IPS-18c (cell line): ENCODE measurements around the gene DET1.
"Not testable (repeated sequence)": the region's sequence is repeated elsewhere in the genome, so short reads cannot be mapped to it uniquely, and the experiment has no call there.

Source experiments
- H3K4me3 ChIP-seq: 2 replicates; pipeline ENCODE4 v1.7.0; 2013; ENCODE audit warnings: low read depth, mild to moderate bottlenecking, low read length, moderate library complexity; ENCODE audit not compliant: insufficient read depth
- H3K9me3 ChIP-seq: one replicate; pipeline ENCODE4 v1.6.1; 2013; ENCODE audit warnings: mild to moderate bottlenecking, low read length, moderate library complexity; ENCODE audit not compliant: control insufficient read depth, insufficient read depth

Gene DET1

GRCh38 chr15:88480981-88481380 is 65.5 kb downstream of the DET1 start:
- Histone ChIP-seq H3K9me3 (peaks cover 1% of the 10 kb centered on the region), H3K4me3 (no peak overlapping the region)

DNA sequence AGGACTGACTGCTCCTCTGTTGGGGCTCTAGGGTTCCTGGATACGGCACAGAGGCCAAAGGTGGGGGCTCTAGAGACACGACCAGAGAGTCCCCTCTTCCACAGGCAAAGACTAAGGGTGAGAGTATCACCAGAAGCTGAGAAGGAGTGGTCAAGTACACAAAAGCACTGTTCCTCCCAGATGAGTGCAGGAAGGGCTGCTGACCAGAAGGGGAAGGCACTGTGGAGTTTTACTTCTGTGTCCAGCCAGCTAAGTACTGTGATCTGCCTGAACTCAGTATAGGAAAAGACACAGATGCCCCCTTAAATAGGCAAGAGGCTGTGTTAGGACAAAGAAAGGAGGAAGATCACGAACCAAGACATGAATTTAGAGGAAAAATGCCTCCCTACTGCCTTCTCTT is 67.3 kb downstream of the DET1 start:
- H3K9me3 ChIP-seq = peaks cover 2% of the 10 kb centered on the region
- H3K4me3 ChIP-seq = no peak overlapping the region

GRCh38 chr15:88477904-88478303 is 68.6 kb downstream of the DET1 start:
- H3K4me3 ChIP-seq = no peak overlapping the region
- H3K9me3 ChIP-seq = peaks cover 2% of the 10 kb centered on the region

GRCh38 chr15:88477126-88477525 is 69.4 kb downstream of the DET1 start:
- Histone ChIP-seq H3K9me3 (peaks cover 2% of the 10 kb centered on the region), H3K4me3 (no peak overlapping the region)

- peaks cover 2% of the 10 kb centered on the region for H3K9me3 ChIP-seq
- no peak overlapping the region for H3K4me3 ChIP-seq
Measured at GRCh38 chr15:88476635-88477060, 69.8 kb downstream of the DET1 start.

- H3K9me3 ChIP-seq = not testable (repeated sequence)
Measured at GRCh38 chr15:88473661-88474293, 72.7 kb downstream of the DET1 start.

GRCh38 chr15:88472225-88472624 is 74.3 kb downstream of the DET1 start:
- Histone ChIP-seq H3K4me3 (no peak overlapping the region), H3K9me3 (peaks cover 2% of the 10 kb centered on the region)

More at GRCh38 chr15:88473661-88474293, 72.7 kb downstream of the DET1 start:
- H3K4me3 ChIP-seq = not testable (repeated sequence)

DNA sequence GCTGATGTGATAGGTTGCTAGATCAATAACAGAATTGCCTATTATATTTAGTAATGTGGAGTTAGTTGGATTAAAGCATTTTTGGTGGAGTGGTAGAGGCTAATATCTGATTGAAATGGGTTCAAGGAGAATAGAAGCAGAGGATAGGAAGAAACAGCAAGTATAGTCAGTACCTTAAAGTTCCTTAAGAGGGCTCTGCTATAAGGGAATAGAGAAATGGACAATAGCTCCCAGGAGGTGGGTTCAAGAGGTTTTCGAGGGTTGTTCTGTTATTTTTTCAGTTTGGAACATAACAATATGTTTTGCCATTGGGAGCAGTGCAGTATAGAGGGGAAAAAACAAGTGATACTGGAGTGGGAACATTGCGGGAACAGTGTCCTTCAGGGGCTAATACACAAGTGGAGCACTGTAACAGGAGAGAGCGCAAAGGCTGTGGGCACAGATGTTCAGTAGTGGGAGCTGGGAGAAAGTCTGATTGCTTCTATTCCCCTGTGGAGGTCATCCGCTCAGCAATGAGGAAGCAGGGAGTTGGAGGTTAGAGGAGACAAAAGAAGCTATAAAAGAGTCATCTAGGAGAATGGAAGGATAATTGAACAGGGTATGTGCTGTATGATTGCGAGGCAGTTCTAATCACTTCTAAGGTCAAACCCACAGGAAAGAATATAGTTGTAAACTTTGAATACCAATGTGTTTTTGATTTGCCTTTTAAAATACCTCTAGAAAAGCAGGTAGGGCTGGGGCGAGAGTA is 75.7 kb downstream of the DET1 start:
- H3K4me3 ChIP-seq = no peak overlapping the region
- no peaks in the 10 kb centered on the region for H3K9me3 ChIP-seq

GRCh38 chr15:88469321-88469720 is 77.2 kb downstream of the DET1 start:
- Histone ChIP-seq H3K4me3 (no peak overlapping the region), H3K9me3 (no peaks in the 10 kb centered on the region)

DNA sequence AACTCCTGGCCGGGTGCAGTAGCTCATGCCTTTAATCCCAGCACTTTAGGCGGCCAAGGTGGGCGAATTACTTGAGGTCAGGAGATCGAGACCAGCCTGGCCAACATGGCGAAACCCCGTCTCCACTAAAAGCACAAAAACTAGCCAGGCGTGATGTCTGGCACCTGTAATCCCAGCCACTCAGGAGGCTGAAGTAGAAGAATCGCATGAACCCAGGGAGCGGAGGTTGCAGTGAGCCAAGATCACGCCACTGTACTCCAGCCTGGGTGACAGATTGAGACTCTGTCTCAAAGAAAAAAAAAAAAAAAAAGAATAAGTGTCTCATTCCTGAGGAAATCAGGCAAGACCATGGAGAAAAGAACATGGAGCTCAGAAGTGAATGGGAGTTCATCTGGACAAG is 77.8 kb downstream of the DET1 start:
- not testable (repeated sequence) for H3K9me3 ChIP-seq, H3K4me3 ChIP-seq

GRCh38 chr15:88467935-88468528 is 78.4 kb downstream of the DET1 start:
- Histone ChIP-seq H3K4me3 (peak overlapping the region; percentile 88), H3K9me3 (no peaks in the 10 kb centered on the region)

DNA sequence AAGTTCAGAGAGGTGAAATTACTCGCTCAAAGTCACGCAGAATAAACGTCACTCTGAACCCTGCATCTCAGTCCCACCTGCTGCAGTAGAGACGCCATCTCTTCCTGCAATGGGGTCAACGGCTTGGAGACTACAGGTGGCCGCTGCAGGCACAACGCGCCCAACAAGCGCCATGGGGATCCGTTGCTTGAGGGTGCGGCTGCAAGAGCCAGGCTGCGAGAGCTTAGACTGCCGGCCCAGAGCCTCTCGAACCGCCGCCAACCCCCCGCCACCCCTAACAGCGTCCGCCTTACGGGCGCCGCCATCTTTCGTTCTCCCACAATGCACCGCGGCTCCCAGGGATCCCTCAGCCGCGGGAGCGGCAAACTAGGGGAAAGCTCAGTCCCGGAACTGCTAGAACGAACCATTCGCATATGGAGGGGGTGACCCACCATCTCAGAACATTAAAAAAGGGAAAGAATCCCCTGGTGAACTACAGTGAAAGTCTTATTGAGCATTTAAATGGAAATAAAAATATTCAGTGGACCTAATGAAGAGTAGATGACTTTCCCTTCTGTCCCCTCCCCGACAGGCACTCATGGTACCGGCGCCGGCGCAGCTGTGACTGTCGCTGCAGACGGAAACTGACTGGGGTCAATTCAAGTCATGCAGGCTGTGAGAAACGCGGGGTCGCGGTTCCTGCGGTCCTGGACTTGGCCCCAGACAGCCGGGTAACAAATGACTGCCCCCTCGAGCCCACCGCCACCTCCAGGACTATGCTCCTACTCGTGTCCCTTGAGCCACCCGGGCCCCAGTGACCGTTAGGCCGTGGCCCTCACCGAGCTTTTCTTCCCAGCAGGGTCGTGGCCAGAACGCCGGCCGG is 79.2 kb downstream of the DET1 start, which contains the start of the genes MRPL46 and MRPS11:
MRPL46 (minus strand) TSS at position 316 of the 862 bp plus-strand sequence; CDS start at position 305, 11 bp downstream.
MRPS11 (plus strand) TSS at position 636 of the 862 bp plus-strand sequence; CDS start at position 646, 10 bp downstream.
- peak within 1 kb of the TSS; percentile 88 for H3K4me3 ChIP-seq
- no peaks in the 10 kb centered on the region for H3K9me3 ChIP-seq

DNA sequence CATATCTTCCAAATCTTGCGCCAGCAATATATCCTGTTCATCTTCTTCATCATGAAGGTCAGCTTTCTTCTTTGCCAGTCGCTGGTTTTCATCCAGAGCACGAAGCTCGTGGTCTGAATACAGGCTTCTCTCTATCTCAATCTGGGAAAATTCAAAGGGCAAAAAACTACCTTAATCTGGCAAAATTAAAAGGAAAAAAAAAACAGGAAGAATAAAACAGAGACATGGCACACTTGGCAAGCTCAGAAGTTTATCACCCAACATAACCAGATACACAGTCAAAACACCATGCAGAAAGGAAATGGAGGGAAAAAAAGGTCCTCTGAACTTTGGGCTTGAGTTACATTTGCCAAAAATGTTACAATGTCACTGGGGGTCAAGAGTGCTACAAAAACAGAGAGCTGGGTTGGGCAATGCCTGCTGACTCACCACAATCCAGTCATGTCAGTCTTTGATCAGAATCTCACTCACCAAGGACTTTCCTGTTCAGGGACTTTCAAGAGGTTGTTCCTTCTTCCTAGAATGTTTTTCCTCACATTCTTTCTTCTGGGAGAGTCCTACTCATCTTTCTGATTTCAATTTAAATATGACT is 80.8 kb downstream of the DET1 start:
- Histone ChIP-seq H3K4me3 (no peak overlapping the region), H3K9me3 (no peaks in the 10 kb centered on the region)

- Histone ChIP-seq H3K4me3 (no peak overlapping the region), H3K9me3 (no peaks in the 10 kb centered on the region)
Measured at GRCh38 chr15:88463870-88464532, 82.5 kb downstream of the DET1 start.
